UCSD-AML1 (cell line): ENCODE measurements around the gene SRPK1.
"Not testable (repeated sequence)": the region's sequence is repeated elsewhere in the genome, so short reads cannot be mapped to it uniquely, and the experiment has no call there.

ENCODE experiments used
- DNase-seq: peaks from one replicate; lab custom pipeline; 2025; ENCODE audit not compliant: unreplicated experiment; lab: John Stamatoyannopoulos, UW

Gene SRPK1

GRCh38 chr6:35931873-35932272 is 11.0 kb upstream of the SRPK1 start:
- DNase-seq: not testable (repeated sequence)

- DNase-seq: no peak
Observed at GRCh38 chr6:35931120-35931561, 10.2 kb upstream of the SRPK1 start.

GRCh38 chr6:35929601-35930000 is 8.7 kb upstream of the SRPK1 start:
- DNase-seq: no peak

- DNase-seq: no peak
Observed at GRCh38 chr6:35926509-35927215, 5.8 kb upstream of the SRPK1 start.

- no peak for DNase-seq
Observed at GRCh38 chr6:35925961-35926360, 5.1 kb upstream of the SRPK1 start.

GRCh38 chr6:35924146-35924545 is 3.2 kb upstream of the SRPK1 start:
- DNase-seq: no peak

GRCh38 chr6:35922139-35922554 is 1.2 kb upstream of the SRPK1 start:
- DNase-seq: no peak

GRCh38 chr6:35919827-35920751 is 809 bp downstream of the SRPK1 start:
- DNase-seq: peak; percentile 65

- DNase-seq: no peak
Observed at GRCh38 chr6:35919085-35919826, 1.6 kb downstream of the SRPK1 start.

GRCh38 chr6:35916893-35917292 is 4.0 kb downstream of the SRPK1 start:
- DNase-seq: not testable (repeated sequence)

GRCh38 chr6:35916056-35916455 is 4.8 kb downstream of the SRPK1 start:
- no peak for DNase-seq

- DNase-seq: no peak
Observed at GRCh38 chr6:35914536-35914935, 6.4 kb downstream of the SRPK1 start.

GRCh38 chr6:35911871-35912653 is 8.8 kb downstream of the SRPK1 start:
- DNase-seq: no peak

- not testable (repeated sequence) for DNase-seq
Observed at GRCh38 chr6:35909571-35909970, 11.3 kb downstream of the SRPK1 start.

GRCh38 chr6:35908753-35909401 is 12.0 kb downstream of the SRPK1 start:
- DNase-seq: not testable (repeated sequence)

GRCh38 chr6:35907750-35908149 is 13.1 kb downstream of the SRPK1 start:
- no peak for DNase-seq

- no peak for DNase-seq
Observed at GRCh38 chr6:35906499-35906846, 14.4 kb downstream of the SRPK1 start.

GRCh38 chr6:35905841-35906498 is 14.9 kb downstream of the SRPK1 start:
- no peak for DNase-seq

- DNase-seq: no peak
Observed at GRCh38 chr6:35905141-35905785, 15.6 kb downstream of the SRPK1 start.
